Dedifferentiated amniotic fluid mesenchymal stem cell (primary cell): ENCODE data around the gene STARD3.

Experiments used
- DNase-seq: peaks from one replicate; pipeline ENCODE4 v3.0.0-alpha.2; 2016; ENCODE audit errors: extremely low spot score

The STARD3 gene

DNA sequence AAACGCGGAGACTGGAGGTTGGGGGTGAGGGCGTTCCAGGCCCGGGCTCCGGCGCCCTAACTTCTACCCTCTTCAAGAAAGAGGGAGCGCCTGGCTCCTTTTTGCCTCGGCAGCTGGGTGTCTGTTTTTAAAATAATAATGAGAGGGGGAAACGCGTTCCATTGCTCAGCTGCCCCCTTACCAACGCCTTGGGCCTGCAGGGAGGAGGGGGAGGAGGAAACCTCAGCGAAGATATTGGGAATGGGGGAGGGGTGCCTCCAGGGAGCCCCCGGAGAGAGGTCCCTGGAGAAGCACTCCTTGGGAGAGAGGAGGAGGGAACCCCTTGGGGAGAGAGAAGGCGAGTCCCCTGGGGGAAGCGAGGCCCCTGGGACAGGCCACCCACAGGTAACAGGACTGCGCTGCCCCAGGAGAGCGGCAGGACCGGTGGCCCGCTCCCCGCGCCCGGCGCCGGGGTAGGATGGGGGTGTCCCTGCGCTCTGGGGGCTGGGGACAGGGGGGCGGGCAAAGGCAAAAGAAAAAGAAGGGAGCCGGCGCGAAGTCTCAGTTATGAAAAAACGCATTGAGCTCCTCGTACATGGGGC lies 31.9 kb upstream of the STARD3 start:
- DNase-seq: no peak

- no peak for DNase-seq
Measured at GRCh38 chr17:39605492-39606433, 31.2 kb upstream of the STARD3 start.

GRCh38 chr17:39606434-39607056 lies 30.4 kb upstream of the STARD3 start:
- DNase-seq: no peak

DNA sequence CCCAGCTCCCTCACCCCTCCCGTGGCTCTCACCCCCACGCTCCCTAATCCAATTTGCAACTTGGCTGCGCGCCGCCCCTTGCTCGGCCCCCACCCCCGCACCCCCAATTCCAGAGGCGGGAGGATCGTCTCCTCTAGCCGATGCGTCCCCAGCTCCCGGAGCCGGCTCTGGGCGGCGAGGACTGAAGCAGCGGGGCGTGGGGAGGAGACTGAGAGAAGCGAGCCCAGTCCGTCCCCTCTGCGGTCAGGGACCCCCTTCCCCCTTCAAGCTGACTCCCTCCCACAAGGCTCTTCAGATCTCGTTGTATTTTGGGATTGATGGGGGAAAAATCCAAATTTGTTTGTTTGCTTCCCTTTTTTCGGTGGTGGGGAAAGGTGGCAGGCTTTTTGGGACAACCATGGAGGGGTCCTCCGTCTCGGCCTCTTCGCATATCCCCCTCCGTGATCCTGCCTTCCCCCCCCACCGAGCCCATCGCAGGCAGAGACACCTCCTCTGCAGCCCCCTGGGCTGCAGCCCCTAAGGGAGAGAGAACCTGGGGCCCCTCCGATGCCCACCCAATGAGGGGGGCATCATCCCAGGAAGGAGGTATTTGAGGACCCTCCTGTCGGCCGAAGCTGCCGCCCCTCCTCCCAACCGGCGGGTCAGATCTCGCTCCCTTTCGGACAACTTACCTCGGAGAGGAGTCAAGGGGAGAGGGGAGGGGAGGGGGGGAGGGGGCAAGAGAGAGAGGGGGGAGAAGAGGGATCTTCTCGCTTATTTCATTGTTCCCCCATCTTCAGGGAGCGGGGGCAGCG lies 29.7 kb upstream of the STARD3 start:
- no peak for DNase-seq

DNA sequence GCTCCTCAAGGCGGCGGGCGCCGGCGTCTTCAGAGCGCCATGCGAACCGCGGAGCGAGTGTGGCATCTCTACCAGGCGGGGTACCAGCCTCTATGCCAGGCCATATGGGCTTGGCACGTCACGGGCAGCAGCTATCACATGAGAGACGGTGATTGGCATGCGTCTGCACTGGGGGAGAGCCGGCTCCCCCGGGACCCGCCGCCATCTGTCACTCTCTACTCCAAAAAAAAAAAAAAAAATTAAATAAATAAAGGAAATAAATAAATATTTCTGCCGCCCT lies 29.2 kb upstream of the STARD3 start, which contains the start of gene NEUROD2:
Gene NEUROD2, minus strand, starts transcription at position 70 of the 280 bp plus-strand sequence. CDS start 1,321 bp downstream, outside the sequence.
- DNase-seq: no peak

DNA sequence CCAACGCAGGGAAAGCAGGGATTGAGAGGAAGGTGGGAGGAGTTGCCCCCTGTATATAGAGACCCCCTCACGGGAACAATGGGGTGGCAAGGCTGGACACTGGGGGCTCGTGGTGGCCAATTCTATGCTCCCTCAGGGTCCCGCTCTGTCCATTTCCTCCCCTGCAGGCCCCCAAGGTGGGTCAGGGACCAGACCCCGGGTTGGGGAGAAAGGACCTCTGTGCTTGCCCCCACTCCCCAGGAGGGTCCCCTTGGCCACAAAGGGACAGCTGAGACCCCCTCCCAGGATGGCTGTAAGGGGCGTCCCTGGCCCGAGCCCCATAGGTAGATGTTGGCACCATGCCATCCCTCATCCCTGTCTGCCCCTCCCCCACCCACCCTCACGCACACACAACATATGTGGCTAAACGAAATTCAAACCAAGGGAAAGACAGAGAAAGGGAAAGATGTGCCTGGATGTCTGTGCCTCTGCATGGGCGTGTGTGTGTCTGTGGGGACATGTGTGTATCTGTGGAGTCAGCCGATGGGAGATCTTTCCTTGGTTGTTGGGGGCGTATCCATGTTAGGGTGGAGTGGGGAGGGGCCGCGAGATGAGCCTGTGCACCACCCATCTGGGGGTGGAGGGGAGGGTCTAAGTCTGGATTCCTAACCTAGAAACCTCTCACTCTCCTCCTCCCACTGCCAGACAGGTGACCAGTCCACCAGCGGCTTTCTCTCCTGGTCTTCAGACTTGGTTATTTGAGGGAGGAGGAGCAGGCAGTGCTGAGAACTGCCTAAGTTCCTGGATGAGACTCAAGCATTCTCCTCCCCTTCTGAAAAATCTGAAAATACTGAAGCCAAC lies 28.6 kb upstream of the STARD3 start:
- DNase-seq: no peak

DNA sequence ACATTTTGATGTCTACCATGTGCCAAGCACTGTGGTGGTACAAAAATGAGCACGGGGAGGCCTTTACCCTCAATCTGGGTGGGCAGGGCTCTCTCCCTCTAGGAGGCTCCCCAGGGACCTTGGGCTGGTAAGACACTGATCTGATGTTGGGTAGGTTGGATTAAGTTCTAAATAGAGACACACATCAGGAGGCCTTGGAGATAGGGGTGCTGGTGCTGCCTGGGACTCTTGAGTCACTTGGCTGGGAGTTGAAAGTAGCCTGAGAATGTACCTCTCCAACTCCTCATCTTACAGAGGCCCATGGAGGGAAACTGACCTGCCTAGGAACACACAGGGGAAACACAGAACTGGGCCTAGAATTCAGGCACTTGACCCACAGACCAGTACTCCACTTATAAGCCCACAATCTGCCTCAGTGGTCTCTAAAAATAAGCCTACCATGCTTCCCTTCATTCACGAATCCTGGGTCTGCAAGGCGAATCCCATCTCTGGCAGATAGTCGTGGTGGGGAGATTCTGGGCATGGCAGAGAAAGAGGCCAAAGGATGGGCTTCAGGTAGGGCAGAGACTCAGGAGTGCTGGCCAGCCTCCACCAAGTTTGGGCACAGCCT lies 27.4 kb upstream of the STARD3 start:
- DNase-seq: no peak

- DNase-seq: no peak
Measured at GRCh38 chr17:39611401-39612112, 25.4 kb upstream of the STARD3 start.

DNA sequence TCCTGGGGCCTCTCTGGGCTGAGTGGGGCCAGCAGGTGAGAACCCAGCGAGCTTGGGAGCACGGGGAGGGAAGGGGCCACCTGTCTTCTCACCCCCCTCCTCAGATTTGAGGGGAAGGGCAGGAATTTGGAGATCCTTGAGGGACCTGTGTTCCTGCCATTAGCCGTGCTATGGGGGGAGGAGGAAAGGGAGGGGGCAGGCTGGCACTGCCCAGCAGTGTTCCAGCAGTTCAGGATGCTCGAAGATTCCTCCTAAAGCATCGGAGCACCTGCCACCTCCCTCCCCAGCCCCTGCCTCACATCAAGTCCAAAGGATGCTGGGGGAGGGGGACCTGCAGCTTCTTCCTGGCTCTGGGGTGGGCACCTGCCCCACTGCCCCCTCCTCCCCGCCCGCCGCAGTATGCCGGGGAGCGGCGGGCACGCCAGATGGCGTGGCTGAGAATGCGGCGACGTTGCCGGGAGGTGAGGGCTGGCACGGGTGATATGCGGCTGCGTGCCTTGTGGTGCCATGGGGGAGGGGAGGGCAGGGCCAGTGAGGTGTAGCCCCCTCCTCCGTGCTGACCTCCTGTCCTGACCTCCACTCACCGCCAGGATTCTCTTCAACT lies 24.6 kb upstream of the STARD3 start:
- no peak for DNase-seq

- DNase-seq: no peak
Measured at GRCh38 chr17:39612935-39613464, 23.9 kb upstream of the STARD3 start.

DNA sequence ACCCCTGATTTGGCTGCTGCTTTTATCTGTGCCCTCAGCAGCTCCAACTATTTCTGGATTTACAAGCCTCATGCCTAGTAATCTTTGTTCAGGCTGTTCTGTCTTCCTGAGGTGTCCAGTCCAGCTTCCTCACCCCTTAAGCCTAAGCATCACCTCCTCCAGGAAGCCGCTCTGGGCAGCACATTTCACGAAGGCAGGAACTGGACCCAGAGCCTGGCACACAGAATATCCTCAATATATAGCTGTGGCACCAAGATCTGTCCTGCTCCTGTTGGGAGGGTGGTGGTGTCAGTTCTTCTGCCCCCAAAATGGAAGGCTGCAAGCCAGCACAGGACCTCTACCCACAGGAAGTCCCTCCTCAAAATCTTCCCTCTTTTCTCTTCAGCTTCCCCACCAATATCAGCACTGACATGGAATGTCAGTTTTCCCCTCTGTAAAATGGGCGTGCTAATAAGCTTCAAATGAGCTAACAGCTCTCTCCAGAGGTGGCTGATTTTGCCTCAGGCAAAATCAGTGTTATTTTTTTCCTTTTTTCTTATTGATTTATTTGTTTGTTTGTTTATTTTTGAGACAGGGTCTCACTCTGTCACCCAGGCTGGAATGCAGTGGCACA lies 22.3 kb upstream of the STARD3 start:
- DNase-seq: no peak

DNA sequence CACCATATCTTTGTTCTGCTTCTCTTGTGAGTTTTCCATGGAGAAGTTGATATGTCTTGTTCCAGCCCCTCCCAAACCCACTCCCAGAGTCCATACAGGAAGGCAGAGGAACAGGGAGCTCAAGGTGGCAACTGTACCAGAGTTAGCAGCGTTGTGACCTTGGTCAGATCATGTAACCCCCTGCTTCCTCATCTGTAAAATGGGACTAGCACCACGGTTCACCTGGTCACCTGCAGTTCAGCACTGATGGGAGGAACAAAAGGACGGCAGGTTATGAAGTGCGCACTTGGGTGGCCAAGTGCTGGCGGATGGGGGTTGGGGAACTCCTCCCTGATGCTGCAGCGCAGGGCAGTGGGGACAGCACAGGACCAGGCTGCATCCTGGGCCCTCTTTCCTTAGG lies 21.5 kb upstream of the STARD3 start:
- no peak for DNase-seq

DNA sequence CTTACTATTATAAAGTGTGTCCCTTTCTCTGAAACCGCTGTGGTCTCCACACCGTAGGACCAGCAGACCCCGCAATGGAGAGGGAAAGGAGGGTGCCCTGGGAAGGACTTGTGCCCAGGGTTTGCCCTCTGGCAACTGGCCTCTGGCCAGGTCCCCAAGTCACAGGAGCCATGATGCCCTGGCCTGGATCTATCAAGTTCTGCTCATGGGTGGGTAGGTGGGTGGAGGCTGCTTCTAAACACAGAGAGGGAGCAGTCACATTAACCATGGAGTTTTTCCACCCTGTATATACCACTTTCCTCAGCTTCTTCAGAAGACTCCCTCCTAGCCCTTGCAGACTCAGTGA lies 19.9 kb upstream of the STARD3 start:
- DNase-seq: no peak

DNA sequence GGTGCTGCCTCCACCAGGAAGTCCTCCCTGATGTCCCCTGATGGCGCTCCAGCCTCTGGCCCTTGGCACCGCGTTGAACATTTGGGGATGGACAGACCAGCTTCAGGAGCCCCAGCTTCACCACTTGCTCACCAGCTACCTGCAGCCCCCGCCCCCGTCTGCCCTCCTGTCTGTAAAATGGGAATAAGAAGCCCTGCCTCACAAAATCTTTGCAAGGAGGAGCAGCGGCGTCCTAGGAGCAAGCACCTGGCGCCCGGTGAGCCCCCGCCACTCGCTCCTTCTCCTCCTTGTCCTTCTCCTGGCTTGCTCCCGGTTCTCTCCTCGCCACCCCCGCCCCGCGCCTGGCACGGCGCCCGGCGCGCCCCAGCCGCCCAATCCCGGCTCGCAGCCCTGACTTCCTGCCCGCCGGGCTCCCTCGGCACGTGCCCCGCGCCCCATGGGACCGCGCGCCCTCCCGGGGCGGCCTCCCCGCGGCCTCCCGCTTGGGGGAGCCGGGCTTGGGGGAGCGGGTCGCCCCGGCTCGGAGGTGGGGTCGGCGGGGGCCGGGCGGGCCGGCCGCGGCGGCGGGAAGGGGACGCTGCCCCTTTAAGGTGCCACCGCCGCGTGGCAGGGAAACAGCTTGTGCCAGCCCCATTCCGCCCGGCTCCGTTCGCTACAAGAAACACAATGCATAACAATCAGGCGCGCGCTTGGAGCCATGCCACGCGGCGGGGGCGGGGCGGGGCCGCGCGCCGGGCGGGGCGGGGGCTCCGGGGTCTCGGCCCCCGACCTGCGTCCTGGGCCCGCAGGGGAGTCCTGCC lies 19.3 kb upstream of the STARD3 start:
- peak; percentile 31 for DNase-seq

DNA sequence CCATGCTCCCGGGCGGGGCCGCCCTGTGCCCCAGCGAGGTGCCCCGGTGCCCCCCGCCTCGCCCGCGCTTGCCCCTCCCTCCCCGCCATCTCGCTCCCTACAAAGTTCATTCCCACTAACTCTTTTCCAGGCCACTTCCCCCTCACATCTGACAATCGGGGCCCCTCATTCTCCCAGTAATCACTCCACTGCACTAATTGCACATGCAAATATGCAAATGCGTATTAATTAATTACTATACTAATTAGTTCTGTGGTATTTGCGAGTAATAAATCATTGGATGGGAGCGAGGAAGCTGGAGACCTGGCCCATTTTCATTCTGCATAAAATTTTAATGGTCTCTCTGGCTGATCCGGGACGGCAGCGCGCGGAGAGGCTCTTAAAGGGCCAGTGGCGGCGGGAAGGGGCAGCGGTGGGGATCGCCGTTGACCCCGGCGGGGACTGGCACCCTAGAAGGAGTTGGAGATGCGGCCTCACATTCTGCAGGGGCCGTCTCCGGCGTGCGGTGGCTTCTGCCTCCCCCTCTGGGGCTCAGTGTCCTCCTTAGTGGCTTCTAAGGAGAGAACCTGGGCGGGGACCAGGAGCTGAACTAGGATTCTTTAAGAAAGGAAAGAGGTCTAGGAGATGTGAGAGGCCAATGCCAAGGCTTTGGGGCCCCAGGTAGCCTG lies 18.6 kb upstream of the STARD3 start:
- DNase-seq: no peak

DNA sequence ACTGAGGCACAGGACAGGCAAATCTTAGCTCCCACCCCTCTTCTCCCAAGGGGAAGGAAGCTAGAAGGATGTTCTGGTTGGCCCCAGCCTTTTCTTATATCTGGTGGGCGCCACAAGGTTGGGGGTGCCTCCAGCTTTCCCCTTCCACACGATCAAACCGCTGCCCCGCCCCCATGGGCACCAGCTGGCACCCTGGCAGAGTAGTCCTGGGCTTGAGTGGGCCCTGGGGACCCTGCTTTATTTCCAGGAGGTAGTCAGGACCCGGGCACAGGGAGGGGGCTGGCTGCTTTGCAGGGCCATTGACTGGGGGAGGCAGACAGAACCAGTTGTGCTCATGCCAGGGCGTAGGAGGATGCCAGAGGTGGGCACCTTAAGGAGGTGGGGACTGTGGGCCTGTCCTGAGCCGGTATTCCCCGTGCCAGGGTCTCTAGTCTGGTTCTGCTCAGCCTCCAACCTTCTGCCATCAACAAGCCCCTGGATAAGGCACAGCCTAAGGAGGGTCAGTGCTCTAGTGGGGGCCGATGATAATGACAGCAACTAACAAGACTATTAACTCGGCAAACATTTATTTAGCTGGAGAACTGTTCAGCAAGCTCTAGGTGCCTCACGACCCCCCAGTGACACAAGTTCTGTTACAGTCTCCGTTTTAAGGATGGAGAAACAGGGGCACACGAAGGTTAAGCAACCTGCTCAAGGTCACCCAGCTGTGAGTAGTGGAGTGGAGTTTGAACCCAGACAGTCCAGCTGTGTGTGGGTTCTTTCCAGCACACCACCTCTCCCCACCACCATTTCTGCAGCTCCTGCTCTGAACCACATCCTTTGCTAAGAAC lies 17.8 kb upstream of the STARD3 start:
- DNase-seq: no peak

GRCh38 chr17:39619786-39620101 lies 17.2 kb upstream of the STARD3 start:
- DNase-seq: no peak
